Gastroesophageal sphincter (tissue), 3 donors: ENCODE results near the gene ATP2C2.

Source experiments
- CTCF ChIP-seq, 4 experiments: fragments of 200-600 bp in 2 of 4; fragments of 450-650 bp in 2 of 4; sonication (generic) in 1 of 4; IDR thresholded peaks; one replicate each; pipeline ENCODE4 v1.5.1; 2017 to 2019; ENCODE audit warnings: antibody characterized with exemption in 4 of 4, mild to moderate bottlenecking in 2 of 4, moderate library complexity in 2 of 4
- EP300 ChIP-seq: sonication (generic); formaldehyde crosslinking; IDR thresholded peaks from one replicate; pipeline ENCODE4 v1.6.1; 2017; ENCODE audit warnings: antibody characterized with exemption, mild to moderate bottlenecking

GRCh38 chr16:84463221-84463620, 94.9 kb downstream of the ATP2C2 start:
- TF ChIP-seq CTCF (IDR thresholded peaks at IDR 0.05) = no peak
- TF ChIP-seq EP300 = no peak
